ENCODE data around the gene GPR89B. TPM values are rescaled to one million over a fixed set of nuclear protein-coding genes. Genes with fewer than 3 reads are reported as not detected.

GPR89B gene
- total and polyA plus RNA-seq, 9 of the 15 experiments (the other 6 are each of a cell fraction or from before 2014, with no cell fraction given): 9.3 to 39.3 (median 19.6) TPM

GRCh38 chr1:148038462-148039333 lies 110.5 kb downstream of the GPR89B start (continued):
- TF ChIP-seq NUFIP1 (IDR thresholded peaks at IDR 0.05; ENCODE audit: partially characterized antibody): peak; percentile 81
- peak; percentile 71; the same call in 1 of the 2 replicates for TF ChIP-seq LCOR (CRISPR knock-in tag; IDR thresholded peaks at IDR 0.05)
- TF ChIP-seq FOXK2 (conservative IDR thresholded peaks at IDR 0.05 in 1 of 2, IDR thresholded peaks at IDR 0.05 in 1 of 2; ENCODE audit: low read depth in 2 of 2): peak in 1 of 2 experiments; percentile 84; a peak in 2 of 4 replicates
- 0 out of 2 replicates have a peak, but pooled peaks have one; percentile 33 for TF ChIP-seq KLF16 (IDR thresholded peaks at IDR 0.05)
- TF ChIP-seq MITF (IDR thresholded peaks at IDR 0.05): peak; percentile 45; the same call in 1 of the 2 replicates
- TF ChIP-seq, protein P1, sequence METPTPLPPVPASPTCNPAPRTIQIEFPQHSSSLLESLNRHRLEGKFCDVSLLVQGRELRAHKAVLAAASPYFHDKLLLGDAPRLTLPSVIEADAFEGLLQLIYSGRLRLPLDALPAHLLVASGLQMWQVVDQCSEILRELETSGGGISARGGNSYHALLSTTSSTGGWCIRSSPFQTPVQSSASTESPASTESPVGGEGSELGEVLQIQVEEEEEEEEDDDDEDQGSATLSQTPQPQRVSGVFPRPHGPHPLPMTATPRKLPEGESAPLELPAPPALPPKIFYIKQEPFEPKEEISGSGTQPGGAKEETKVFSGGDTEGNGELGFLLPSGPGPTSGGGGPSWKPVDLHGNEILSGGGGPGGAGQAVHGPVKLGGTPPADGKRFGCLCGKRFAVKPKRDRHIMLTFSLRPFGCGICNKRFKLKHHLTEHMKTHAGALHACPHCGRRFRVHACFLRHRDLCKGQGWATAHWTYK (CRISPR knock-in tag; IDR thresholded peaks at IDR 0.05): peak; percentile 97
- peak; percentile 73; the same call in 1 of the 2 replicates for TF ChIP-seq ZNF24 (IDR thresholded peaks at IDR 0.05)
- TF ChIP-seq, protein P2, sequence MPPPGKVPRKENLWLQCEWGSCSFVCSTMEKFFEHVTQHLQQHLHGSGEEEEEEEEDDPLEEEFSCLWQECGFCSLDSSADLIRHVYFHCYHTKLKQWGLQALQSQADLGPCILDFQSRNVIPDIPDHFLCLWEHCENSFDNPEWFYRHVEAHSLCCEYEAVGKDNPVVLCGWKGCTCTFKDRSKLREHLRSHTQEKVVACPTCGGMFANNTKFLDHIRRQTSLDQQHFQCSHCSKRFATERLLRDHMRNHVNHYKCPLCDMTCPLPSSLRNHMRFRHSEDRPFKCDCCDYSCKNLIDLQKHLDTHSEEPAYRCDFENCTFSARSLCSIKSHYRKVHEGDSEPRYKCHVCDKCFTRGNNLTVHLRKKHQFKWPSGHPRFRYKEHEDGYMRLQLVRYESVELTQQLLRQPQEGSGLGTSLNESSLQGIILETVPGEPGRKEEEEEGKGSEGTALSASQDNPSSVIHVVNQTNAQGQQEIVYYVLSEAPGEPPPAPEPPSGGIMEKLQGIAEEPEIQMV (tag; conservative IDR thresholded peaks at IDR 0.05; ENCODE audit: low read depth): peak; percentile 74
- TF ChIP-seq OTX1 (CRISPR knock-in tag; IDR thresholded peaks at IDR 0.05): peak; percentile 97
- peak; percentile 98 for TF ChIP-seq ARHGAP35 (IDR thresholded peaks at IDR 0.05; ENCODE audit: partially characterized antibody)
- TF ChIP-seq ZNF586 (CRISPR knock-in tag; conservative IDR thresholded peaks at IDR 0.05): 0 out of 2 replicates have a peak, but pooled peaks have one; percentile 56
- TF ChIP-seq, protein P3, sequence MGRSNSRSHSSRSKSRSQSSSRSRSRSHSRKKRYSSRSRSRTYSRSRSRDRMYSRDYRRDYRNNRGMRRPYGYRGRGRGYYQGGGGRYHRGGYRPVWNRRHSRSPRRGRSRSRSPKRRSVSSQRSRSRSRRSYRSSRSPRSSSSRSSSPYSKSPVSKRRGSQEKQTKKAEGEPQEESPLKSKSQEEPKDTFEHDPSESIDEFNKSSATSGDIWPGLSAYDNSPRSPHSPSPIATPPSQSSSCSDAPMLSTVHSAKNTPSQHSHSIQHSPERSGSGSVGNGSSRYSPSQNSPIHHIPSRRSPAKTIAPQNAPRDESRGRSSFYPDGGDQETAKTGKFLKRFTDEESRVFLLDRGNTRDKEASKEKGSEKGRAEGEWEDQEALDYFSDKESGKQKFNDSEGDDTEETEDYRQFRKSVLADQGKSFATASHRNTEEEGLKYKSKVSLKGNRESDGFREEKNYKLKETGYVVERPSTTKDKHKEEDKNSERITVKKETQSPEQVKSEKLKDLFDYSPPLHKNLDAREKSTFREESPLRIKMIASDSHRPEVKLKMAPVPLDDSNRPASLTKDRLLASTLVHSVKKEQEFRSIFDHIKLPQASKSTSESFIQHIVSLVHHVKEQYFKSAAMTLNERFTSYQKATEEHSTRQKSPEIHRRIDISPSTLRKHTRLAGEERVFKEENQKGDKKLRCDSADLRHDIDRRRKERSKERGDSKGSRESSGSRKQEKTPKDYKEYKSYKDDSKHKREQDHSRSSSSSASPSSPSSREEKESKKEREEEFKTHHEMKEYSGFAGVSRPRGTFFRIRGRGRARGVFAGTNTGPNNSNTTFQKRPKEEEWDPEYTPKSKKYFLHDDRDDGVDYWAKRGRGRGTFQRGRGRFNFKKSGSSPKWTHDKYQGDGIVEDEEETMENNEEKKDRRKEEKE (IDR thresholded peaks at IDR 0.05; ENCODE audit: borderline replicate concordance in 1 of 2, control insufficient read depth in 1 of 2, low read depth in 2 of 2, low read length in 1 of 2): peak in 1 of 2 experiments; percentile 99; a peak in 2 of 4 replicates
- peak; percentile 76; the same call in 1 of the 2 replicates for TF ChIP-seq ZNF75A (CRISPR knock-in tag; IDR thresholded peaks at IDR 0.05)
- TF ChIP-seq GABPB2 (CRISPR knock-in tag; conservative IDR thresholded peaks at IDR 0.05): peak; percentile 93
- peak; percentile 77 for TF ChIP-seq SOX6 (IDR thresholded peaks at IDR 0.05)
- TF ChIP-seq MTA1 (IDR thresholded peaks at IDR 0.05; ENCODE audit: borderline replicate concordance): peak; percentile 41; the same call in 1 of the 2 replicates
- peak; percentile 24; the same call in 1 of the 2 replicates for TF ChIP-seq L3MBTL2 (IDR thresholded peaks at IDR 0.05)
- TF ChIP-seq, protein P4, sequence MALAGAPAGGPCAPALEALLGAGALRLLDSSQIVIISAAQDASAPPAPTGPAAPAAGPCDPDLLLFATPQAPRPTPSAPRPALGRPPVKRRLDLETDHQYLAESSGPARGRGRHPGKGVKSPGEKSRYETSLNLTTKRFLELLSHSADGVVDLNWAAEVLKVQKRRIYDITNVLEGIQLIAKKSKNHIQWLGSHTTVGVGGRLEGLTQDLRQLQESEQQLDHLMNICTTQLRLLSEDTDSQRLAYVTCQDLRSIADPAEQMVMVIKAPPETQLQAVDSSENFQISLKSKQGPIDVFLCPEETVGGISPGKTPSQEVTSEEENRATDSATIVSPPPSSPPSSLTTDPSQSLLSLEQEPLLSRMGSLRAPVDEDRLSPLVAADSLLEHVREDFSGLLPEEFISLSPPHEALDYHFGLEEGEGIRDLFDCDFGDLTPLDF (CRISPR knock-in tag; IDR thresholded peaks at IDR 0.05): 0 out of 2 replicates have a peak, but pooled peaks have one; percentile 32
- TF ChIP-seq NFE2 (IDR thresholded peaks at IDR 0.05; ENCODE audit: low read depth): peak; percentile 30; the same call in 1 of the 2 replicates

Data from K562 (cell line).